ENCODE data around the gene JAKMIP1.

GRCh38 chr4:6123976-6124375 is 76.4 kb downstream of the JAKMIP1 start:
- TF ChIP-seq CTCF (IDR thresholded peaks at IDR 0.05) (no peak), POLR2A (IDR thresholded peaks at IDR 0.05) (no peak), POLR2AphosphoS5 (IDR thresholded peaks at IDR 0.05) (no peak)

Data from breast epithelium (tissue), 3 donors.